Measurements from ENCODE around the gene GCNT4.
"Not testable (repeated sequence)": the region's sequence is repeated elsewhere in the genome, so short reads cannot be mapped to it uniquely, and the experiment has no call there.

GCNT4 gene

GRCh38 chr5:75052192-75053053, at the start of gene GCNT4:
Gene GCNT4, minus strand, starts transcription at chr5:75052558. Its CDS starts 22,521 bp downstream, at chr5:75030037.
- peak; percentile 12 for DNase-seq

DNA sequence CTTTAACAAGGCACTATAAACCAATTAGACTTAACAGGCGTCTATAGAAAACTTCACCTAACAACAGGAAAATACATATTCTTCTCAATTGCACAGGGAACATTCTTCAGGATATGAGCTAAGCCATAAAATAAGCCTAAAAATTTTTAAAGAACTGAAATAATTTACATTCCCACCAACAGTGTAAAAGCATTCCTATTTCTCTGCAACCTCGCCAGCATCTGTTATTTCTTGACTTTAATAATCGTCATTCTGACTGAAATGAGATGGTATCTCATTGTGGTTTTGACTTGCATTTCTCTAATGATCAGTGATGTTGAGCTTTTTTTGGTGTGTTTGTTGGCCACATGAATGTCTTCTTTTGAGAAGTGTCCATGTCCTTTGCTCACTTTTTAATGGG, 43.6 kb upstream of the GCNT4 start:
- DNase-seq: not testable (repeated sequence)

GRCh38 chr5:75091597-75091996, 39.2 kb upstream of the GCNT4 start:
- no peak for DNase-seq

DNA sequence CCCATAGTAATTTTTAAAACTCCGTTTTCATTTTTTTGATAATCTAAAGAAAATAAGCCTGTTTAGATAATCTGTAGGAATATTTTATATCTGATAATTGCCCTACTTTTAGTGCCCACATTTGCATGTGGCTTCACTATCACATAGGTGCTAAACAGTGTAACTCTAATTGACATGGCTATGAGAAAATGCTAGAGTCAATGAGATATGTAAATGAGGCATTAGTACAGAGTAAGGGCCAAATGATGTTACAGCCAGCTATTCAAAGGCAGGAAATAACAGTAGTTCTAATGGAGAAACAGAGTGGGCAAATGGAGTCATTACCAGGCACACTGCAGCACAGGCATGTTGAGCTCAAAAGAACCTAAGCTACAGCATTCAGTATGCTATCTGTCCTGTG, 37.3 kb upstream of the GCNT4 start:
- DNase-seq: no peak

- DNase-seq: no peak
These were observed 36.8 kb upstream of the GCNT4 start for GRCh38 chr5:75089137-75089536.

DNA sequence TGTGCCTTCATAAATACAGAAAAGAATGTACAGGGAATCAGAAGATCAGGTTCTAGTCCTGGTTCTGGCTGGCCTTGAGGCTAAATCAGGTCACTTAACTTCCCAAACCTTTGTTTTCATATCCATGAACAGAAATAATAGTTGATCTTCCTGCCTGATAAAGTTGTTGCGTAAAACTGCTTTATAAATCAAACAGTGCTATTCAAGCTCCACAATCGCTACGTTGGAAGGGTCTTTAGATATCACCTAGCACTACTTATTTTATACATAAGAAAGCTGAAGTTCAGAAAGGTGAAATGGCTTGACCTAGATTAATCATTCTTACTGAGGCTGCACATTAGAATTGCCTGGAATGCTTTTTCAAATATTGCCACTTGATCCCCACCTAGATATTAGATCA, 36.3 kb upstream of the GCNT4 start:
- no peak for DNase-seq

GRCh38 chr5:75081510-75081909, 29.2 kb upstream of the GCNT4 start:
- no peak for DNase-seq

DNA sequence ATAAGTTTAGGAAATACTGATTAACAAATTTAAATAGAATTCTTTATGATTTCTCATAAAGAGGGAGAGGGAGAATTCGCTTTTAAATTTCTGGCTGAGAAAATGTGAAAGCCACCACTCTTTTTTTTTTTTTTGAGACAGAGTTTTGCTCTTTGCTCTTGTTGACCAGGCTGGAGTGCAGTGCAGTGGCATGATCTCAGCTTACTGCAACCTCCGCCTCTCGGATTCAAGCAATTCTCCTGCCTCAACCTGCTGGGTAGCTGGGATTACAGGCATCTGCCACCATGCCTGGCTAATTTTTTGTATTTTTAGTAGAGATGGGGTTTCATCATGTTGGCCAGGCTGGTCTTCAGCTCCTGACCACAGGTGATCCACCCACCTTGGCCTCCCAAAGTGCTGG, 27.0 kb upstream of the GCNT4 start:
- not testable (repeated sequence) for DNase-seq

DNA sequence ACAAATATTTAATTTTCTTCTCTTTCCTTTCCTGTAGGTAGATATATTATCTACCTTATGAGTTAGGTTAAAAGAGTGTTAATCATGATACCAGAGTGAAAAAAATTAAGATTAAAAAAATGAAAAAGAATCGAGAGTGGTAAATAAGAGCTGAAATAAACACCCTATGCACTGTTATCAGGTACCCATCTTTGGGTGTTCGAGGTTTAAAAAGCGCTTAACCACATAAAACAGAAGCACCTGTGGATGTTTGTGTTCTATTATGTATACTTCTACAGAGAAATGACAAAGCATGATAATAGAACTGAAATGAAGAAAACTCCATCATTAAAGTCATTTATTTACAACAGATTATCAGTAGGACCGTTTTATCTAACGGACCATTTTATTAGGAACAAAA, 25.7 kb upstream of the GCNT4 start:
- DNase-seq: no peak

DNA sequence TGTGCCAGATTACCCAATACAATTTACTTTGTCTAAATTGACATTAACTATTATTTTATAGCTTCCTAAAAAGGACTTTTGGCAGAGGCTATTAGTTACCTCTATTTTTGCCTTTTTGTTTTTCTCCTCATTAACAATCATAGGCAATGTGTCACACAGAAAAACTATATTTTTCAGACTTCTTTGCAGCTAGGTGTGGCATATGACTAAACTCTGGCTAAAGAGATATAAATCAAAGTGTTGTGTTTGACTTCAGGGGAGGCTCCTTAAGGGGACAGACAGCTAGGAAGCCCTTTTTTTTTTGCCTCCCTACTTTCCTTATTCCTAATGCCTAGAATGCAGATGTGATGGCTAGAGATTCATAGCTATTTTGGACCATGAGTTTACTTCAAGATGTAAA, 19.7 kb upstream of the GCNT4 start:
- no peak for DNase-seq

DNA sequence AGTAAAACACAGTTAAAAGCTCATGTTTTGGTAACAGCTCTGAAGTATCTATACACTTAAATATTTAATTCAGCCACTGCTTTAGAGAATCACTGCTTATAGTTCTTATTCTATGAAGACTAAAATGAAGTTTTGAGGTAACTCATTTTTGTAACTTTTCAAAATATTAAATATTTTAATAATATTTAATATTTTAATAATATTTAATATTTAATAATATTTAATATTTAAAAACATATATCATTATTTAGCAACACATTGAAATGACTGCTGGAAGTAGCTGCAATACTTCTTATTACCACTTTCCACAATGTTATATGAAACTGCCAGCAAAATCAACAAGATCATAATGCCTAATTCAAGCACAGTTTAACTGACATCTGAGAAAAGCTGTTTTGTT, 18.7 kb upstream of the GCNT4 start:
- no peak for DNase-seq

- no peak for DNase-seq
These were observed 15.1 kb upstream of the GCNT4 start for GRCh38 chr5:75067434-75067833.

- no peak for DNase-seq
These were observed 10.7 kb upstream of the GCNT4 start for GRCh38 chr5:75062925-75063531.

GRCh38 chr5:75059912-75060545, 7.7 kb upstream of the GCNT4 start:
- peak; percentile 64 for DNase-seq

DNA sequence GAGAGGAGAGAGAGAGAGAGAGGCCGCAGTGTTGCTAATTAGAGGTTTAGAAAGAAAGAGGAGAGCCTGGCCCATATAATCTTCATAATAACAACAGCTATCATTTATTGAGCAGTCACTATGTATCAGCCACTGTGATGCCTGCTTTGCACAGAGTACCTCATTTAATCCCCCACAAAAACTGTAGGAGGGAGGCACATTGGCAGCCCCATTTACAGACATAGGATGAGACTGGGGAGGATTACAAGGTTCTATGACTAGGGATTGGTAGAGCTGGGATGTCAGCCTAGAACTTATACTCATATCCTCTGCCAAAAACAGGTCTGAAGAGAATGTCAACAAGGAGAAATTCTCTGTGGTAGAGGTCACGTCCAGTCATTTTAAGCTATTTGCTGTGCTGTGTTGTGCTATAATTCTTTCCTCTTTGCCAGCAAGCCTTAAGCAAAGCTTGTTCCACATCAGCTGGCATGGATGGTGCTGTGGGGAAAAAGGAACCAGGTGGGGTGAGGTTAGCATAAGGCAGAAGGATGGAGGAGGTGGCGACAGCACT, 6.7 kb upstream of the GCNT4 start:
- no peak for DNase-seq

DNA sequence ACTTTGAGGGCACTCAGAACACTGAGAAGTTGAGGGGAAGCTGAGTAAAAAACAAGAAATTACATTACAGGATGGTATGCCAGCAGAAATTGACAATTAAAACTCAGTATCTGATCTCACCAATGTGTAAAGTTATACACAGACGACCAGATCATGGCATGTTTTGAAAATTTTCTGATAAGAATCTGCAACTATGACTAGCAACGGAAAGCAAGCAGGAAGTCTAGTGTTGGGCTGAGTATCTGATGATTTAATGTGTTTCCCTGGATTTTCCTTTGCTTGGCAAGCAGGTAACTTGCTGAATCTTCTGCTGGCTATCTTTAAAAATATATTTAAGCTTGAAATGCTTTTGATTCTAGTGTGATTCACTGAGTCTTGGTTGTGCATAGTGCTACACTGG, 5.2 kb upstream of the GCNT4 start:
- no peak for DNase-seq

DNA sequence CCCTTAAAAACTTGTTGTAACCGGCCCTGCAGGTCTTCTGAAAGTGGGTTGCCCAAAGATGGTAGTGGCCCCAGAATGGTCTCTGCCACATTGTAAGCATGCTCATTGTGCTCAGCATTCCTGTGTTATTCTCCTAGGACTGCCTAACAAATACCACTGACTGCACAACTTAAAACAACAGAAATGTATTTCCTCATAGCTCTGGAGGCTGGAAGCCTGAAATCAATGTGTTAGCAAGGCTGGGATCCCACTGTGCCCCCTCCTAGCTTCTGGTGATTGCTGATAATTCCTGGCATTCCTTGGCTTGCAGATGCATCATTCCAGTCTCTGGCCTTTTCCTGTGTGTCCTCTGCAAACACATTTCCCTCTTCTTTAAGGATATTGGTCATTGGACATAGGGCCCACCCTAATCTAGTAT, 3.4 kb upstream of the GCNT4 start:
- DNase-seq: no peak

DNA sequence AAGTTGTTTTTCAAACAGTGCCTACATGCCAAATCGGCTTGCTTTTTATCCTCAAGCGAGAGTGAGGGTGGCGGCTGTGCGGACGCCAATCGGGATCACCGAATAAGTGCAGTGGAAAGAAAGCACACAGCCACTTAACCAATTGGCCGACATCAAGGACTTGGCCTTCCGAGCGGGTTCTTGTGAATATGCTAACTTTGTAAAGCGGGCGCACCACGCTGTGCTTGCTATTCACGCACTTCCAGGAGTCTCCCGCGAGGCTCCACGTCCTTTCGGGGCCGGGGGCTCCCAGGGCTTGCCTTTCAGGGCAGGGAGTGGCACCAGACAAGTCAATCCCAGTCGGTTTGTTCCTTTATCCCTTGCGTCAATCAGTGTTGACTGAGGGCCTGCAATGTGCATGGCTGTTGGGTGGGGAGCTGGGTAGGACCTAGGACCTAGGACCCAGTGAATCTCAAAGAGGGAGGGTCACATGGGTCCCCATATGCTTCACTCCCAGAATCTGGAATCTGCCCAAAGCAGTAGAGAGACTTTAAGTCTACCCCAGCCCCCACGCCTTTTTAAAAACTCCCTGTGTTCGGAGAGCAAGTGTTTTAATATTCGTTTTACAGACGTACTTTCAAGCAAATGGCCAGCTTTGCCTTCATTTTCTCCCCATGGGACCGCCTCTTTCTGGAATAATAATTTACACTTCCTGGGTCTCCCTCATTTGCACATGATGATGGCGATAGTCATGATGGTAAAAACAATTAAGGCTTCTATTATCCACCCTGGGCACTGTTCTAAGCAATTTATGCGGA, 2.0 kb upstream of the GCNT4 start:
- DNase-seq: no peak

DNA sequence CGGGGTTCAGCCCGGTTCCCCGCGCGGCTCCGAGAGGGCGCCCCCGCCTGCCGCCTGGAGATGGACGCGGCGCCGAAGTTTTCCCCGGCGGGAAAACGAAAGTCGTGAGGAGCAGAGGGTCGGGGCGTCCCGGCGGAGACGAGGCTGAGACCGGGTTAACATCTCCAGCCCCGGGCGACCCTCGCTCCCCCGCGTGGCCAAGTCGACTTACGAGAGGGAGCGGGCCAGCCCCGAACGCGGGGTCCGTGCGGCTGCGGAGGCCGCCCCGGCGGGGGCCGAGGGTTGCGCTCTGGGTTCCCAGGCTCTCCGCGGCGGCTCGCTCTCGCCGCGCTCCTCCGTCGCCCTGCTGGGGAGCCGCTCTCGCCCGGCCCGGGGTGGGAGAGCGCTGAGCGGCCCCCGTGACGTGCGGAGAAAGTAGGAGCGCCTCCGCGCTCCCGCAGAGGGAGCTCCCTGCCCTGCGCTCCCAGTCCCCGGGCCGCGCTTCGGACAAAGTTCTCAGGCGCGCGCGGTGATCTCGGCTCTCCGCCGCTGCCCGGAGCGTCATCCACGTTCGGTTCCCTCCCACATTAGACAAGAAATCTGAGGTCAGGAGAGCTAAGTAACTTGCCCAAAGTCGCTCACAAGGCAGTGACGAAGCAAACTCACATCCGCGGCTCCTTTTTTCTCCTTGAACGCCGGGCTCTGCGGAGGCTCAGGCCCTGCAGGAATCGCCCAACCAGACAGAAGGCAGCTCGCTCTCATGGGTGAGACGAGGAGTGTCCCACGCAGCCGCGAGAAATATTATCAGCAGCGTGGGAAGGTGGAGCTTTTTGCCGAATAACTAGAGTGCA, 1.2 kb upstream of the GCNT4 start:
- DNase-seq: peak; percentile 53

DNA sequence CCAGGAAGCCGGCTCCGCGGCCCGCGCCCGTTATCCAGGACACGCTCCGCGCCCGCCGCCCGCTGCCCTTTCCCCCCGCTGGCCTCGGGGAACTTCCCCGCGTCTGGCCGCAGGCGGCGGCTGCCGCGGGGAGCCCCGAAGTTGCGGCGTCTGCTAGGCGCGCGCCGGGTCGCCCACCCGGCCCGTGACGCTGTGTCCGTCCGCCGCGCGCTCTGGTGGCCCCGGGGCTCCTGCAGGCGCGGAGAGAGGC, 621 bp upstream of the GCNT4 start:
- DNase-seq: peak; percentile 31

DNA sequence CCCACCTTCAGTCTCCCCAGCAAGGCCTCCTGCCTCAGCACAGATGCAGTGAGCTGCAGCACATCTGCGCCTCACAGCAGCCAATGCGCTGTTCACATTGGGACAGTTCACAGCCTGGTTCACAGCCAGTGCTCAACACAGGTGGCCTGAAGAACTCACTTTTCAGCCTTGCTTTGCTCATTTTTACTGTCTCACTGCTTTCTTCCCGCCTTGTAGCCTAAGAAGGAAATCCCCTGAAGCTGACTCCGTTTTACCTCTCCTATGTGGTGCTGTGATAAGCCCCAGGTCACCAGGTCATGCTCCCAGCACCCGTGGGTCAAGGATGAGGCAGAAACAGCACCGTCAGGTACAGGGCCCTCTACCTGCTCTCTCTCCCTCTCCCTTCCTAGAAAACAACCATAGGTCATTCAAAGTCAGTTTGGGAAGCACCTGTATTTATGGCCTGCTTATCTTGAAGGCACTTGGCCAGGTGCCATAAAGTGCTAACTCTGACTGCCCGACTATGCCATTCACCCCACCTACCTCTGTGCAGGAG, 1.1 kb downstream of the GCNT4 start:
- DNase-seq: peak; percentile 20

DNA sequence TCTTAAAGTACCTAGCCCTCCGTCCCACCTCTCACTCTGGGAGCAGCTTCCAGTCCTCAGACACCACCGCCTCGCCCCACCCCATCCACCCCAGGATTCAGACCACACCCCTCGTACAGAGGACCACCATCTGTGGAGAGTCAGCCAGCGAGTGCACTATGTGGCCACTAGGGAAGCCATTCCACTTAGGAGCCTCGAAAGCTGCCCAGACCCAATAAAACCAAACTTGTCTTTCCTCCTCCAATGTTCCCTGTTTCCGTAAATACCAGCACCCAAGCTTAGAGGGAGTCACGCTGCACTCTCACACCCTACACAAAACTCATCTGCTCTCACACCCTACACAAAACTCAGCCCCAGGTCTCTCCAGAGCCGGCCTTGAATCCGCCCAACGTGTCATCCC, 1.9 kb downstream of the GCNT4 start:
- DNase-seq: no peak
